ENCODE results near the gene PLAGL2. TPM values are rescaled to one million over a fixed set of nuclear protein-coding genes. Genes with fewer than 3 reads are reported as not detected.
A peak's percentile ranks its signal among the peaks of the same experiment; 100 is the strongest.

Gene PLAGL2
- total and polyA plus RNA-seq, 2 of the 8 experiments (the other 6 are each of a cell fraction or from before 2014, with no cell fraction given) = 20.6 to 25.4 TPM

- TF ChIP-seq CTCF (IDR thresholded peaks at IDR 0.05; ENCODE audit: control extremely low read depth in 1 of 3, insufficient read depth in 1 of 3, low read depth in 1 of 3, low read length in 3 of 3) (peak; percentile 75 to 91 (median 91)), GABPA (IDR thresholded peaks at IDR 0.05; ENCODE audit: borderline replicate concordance, insufficient read depth, low read length) (no peak), TEAD4 (IDR thresholded peaks at IDR 0.05; ENCODE audit: low read depth, low read length) (0 out of 2 replicates have a peak, but pooled peaks have one; percentile 34), POLR2A (IDR thresholded peaks at IDR 0.05; ENCODE audit: control extremely low read depth in 1 of 2, low read depth in 2 of 2, low read length in 2 of 2) (0 out of 3 replicates have a peak, but pooled peaks of 1 of the 2 experiments have one; percentile 21), RBBP5 (IDR thresholded peaks at IDR 0.05; ENCODE audit: borderline replicate concordance, low read depth, low read length) (no peak), YY1 (IDR thresholded peaks at IDR 0.05; ENCODE audit: low read depth, low read length) (no peak)
Observed at GRCh38 chr20:32155017-32155981, 52.2 kb downstream of the PLAGL2 start (continued).

Measured in H1 (cell line).